Measurements from ENCODE around the gene NSMCE1.

DNA sequence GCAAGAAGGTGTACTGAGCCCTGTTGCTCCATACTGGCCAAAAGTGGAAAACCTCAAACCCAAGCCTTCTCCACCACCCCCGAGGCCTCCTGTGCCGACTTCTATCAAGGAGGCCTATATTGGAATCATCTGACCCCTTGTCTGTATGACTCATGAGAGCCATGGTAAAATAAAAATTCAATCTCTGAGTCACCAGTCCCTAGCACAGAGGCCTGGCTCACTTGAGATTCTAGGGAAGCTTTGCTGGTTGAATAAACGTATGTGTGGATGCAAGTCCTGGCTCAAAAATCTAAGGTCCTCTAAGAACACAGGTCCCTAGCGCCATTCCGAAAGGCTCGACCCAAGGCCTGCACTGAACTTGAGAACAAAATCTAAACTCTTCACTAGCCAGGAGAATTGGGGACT is 15.0 kb downstream of the NSMCE1 start:
- TF ChIP-seq, protein P1, sequence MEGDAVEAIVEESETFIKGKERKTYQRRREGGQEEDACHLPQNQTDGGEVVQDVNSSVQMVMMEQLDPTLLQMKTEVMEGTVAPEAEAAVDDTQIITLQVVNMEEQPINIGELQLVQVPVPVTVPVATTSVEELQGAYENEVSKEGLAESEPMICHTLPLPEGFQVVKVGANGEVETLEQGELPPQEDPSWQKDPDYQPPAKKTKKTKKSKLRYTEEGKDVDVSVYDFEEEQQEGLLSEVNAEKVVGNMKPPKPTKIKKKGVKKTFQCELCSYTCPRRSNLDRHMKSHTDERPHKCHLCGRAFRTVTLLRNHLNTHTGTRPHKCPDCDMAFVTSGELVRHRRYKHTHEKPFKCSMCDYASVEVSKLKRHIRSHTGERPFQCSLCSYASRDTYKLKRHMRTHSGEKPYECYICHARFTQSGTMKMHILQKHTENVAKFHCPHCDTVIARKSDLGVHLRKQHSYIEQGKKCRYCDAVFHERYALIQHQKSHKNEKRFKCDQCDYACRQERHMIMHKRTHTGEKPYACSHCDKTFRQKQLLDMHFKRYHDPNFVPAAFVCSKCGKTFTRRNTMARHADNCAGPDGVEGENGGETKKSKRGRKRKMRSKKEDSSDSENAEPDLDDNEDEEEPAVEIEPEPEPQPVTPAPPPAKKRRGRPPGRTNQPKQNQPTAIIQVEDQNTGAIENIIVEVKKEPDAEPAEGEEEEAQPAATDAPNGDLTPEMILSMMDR (IDR thresholded peaks at IDR 0.05 in 8 of 11, conservative IDR thresholded peaks at IDR 0.05 in 3 of 11), result no peak
- TF ChIP-seq POLR2A (IDR thresholded peaks at IDR 0.05) (no peak), POLR2AphosphoS5 (IDR thresholded peaks at IDR 0.05) (no peak)

Measured in spleen (tissue), 7 donors.